GM23338 (cell line): ENCODE results near the gene SNX5. TPM values are rescaled to one million over a fixed set of nuclear protein-coding genes. Genes with fewer than 3 reads are reported as not detected.

Experiments
- ATAC-seq: fragments of 200-7000 bp; cut with Tn5 transposase; 3 replicates; pipeline ENCODE4 v1.9.1; 2020
- DNase-seq: peaks from one replicate; pipeline ENCODE4 v3.0.0-alpha.2; 2015; ENCODE audit warnings: low spot score
- H2AFZ ChIP-seq: fragments of 200-600 bp; sonication (generic); 2 replicates; pipeline ENCODE4 v1.8.0; 2016; ENCODE audit warnings: antibody characterized with exemption, mild to moderate bottlenecking, moderate library complexity
- H3F3A ChIP-seq: fragments of 200-600 bp; sonication (generic); replicated peaks from 2 replicates; pipeline ENCODE4 v1.8.0; 2017; ENCODE audit warnings: antibody characterized with exemption, mixed run types, low read depth
- H3K27ac ChIP-seq: fragments of 200-600 bp; sonication (generic); 2 replicates; pipeline ENCODE4 v1.6.1; 2016; ENCODE audit warnings: low read depth
- H3K27me3 ChIP-seq: fragments of 200-600 bp; sonication (generic); 2 replicates; pipeline ENCODE4 v1.8.0; 2016; ENCODE audit warnings: mild to moderate bottlenecking, mixed run types, moderate library complexity; ENCODE audit not compliant: insufficient read depth
- H3K36me3 ChIP-seq: fragments of 200-600 bp; sonication (generic); 2 replicates; pipeline ENCODE4 v1.8.0; 2016; ENCODE audit warnings: mild to moderate bottlenecking; ENCODE audit not compliant: insufficient read depth
- H3K4me1 ChIP-seq: fragments of 200-600 bp; sonication (generic); 2 replicates; pipeline ENCODE4 v1.8.0; 2016; ENCODE audit warnings: mild to moderate bottlenecking, moderate library complexity; ENCODE audit not compliant: insufficient read depth
- H3K4me2 ChIP-seq: fragments of 200-600 bp; sonication (generic); 2 replicates; pipeline ENCODE4 v1.7.1; 2017; ENCODE audit warnings: mixed run types
- H3K4me3 ChIP-seq: fragments of 200-600 bp; sonication (generic); 2 replicates; pipeline ENCODE4 v1.6.1; 2016; ENCODE audit warnings: mixed run types
- H3K79me2 ChIP-seq: fragments of 200-600 bp; sonication (generic); replicated peaks from 2 replicates; pipeline ENCODE4 v1.8.0; 2017; ENCODE audit warnings: mild to moderate bottlenecking; ENCODE audit not compliant: insufficient read depth
- H3K9me2 ChIP-seq: fragments of 200-600 bp; sonication (generic); 2 replicates; pipeline ENCODE4 v1.8.0; 2017; ENCODE audit not compliant: insufficient read depth
- H4K20me1 ChIP-seq: fragments of 200-600 bp; sonication (generic); replicated peaks from 2 replicates; pipeline ENCODE4 v1.8.0; 2017; ENCODE audit warnings: mild to moderate bottlenecking; ENCODE audit not compliant: insufficient read depth
- H3K27ac Mint-ChIP-seq: 2 replicates; pipeline ENCODE4 v1.8.0; 2020; ENCODE audit warnings: inconsistent platforms, mild to moderate bottlenecking, moderate library complexity, mixed read lengths
- H3K27me3 Mint-ChIP-seq: 3 replicates; pipeline ENCODE4 v1.8.0; 2022; ENCODE audit warnings: low read depth, mild to moderate bottlenecking, moderate library complexity, mixed read lengths, inconsistent platforms; ENCODE audit not compliant: insufficient read depth, poor library complexity
- H3K36me3 Mint-ChIP-seq: 3 replicates; pipeline ENCODE4 v1.8.0; 2021; ENCODE audit warnings: low read depth, mild to moderate bottlenecking, inconsistent platforms, moderate library complexity, mixed read lengths
- H3K4me1 Mint-ChIP-seq: 3 replicates; pipeline ENCODE4 v1.8.0; 2020; ENCODE audit warnings: mild to moderate bottlenecking, inconsistent platforms, mixed read lengths
- H3K4me3 Mint-ChIP-seq: 3 replicates; pipeline ENCODE4 v1.8.0; 2021; ENCODE audit warnings: moderate library complexity, mild to moderate bottlenecking, inconsistent platforms, mixed read lengths
- H3K9me3 Mint-ChIP-seq: 3 replicates; pipeline ENCODE4 v1.8.0; 2020; ENCODE audit warnings: moderate library complexity, mild to moderate bottlenecking, inconsistent platforms, mixed read lengths
- CREB1 ChIP-seq: fragments of 250-450 bp; sonication (Bioruptor Pico); IDR thresholded peaks from 2 replicates; pipeline ENCODE4 v1.5.0; 2020; ENCODE audit warnings: low read depth, mild to moderate bottlenecking, moderate library complexity
- EZH2 ChIP-seq: fragments of 200-600 bp; sonication (generic); IDR thresholded peaks from one replicate; pipeline ENCODE4 v1.8.0; 2017; ENCODE audit warnings: antibody characterized with exemption, mild to moderate bottlenecking, low read depth; ENCODE audit not compliant: unreplicated experiment
- JUNB ChIP-seq: IDR thresholded peaks from one replicate; pipeline ENCODE4 v1.6.1; 2016; ENCODE audit warnings: antibody characterized with exemption; ENCODE audit not compliant: unreplicated experiment
- NANOG ChIP-seq: IDR thresholded peaks from 2 replicates; pipeline ENCODE4 v1.6.1; 2016; ENCODE audit warnings: antibody characterized with exemption, borderline replicate concordance
- POLR2AphosphoS5 ChIP-seq: IDR thresholded peaks from 2 replicates; pipeline ENCODE4 v1.6.1; 2016; ENCODE audit warnings: antibody characterized with exemption, low read depth
- STAT1 ChIP-seq: IDR thresholded peaks from one replicate; pipeline ENCODE4 v1.6.1; 2016; ENCODE audit warnings: antibody characterized with exemption; ENCODE audit not compliant: unreplicated experiment
- ZNF331 ChIP-seq: fragments of 250-450 bp; sonication (Bioruptor Pico); IDR thresholded peaks from 2 replicates; pipeline ENCODE4 v1.5.0; 2020; ENCODE audit warnings: low read depth, mild to moderate bottlenecking, moderate library complexity
- polyA plus RNA-seq: library from polyadenylated mRNA; unstranded; fragments of >200 nt; fragmentation: Nextera tagmentation; extraction: Ambion mirVana; gene quantifications from 2 replicates; pipeline ENCODE4 v1.2.1, GENCODE V29; 2016
- total RNA-seq: library from RNA; depleted of rRNA; stranded (reverse); fragments of >200 nt; shearing (Covaris generic); gene quantifications from 2 replicates; pipeline ENCODE4 v1.2.3, GENCODE V29; 2014
- TF ChIP-seq, protein P1 (sequence below): IDR thresholded peaks from one replicate; pipeline ENCODE4 v1.6.1; 2018; ENCODE audit warnings: antibody characterized with exemption; ENCODE audit not compliant: unreplicated experiment
- TF ChIP-seq, protein P2 (sequence below): IDR thresholded peaks from 2 replicates; pipeline ENCODE4 v1.6.1; 2016; ENCODE audit warnings: antibody characterized with exemption
- TF ChIP-seq, protein P3 (sequence below), 2 experiments: fragments of 200-600 bp in 1 of 2; sonication (generic) in 1 of 2; conservative IDR thresholded peaks; 2 replicates each; pipeline versions ENCODE4 v1.5.1 to v1.6.1; 2016 to 2017; ENCODE audit warnings: antibody characterized with exemption in 2 of 2, low read depth in 2 of 2, mild to moderate bottlenecking in 2 of 2, moderate library complexity in 1 of 2
- TF ChIP-seq, protein P4 (sequence below): fragments of 250-450 bp; sonication (Bioruptor Pico); IDR thresholded peaks from 2 replicates; pipeline ENCODE4 v1.5.0; 2020; ENCODE audit warnings: mild to moderate bottlenecking, moderate library complexity

The SNX5 gene
- total and polyA plus RNA-seq, 2 experiments from 2014 or later = 167 to 287 TPM

DNA sequence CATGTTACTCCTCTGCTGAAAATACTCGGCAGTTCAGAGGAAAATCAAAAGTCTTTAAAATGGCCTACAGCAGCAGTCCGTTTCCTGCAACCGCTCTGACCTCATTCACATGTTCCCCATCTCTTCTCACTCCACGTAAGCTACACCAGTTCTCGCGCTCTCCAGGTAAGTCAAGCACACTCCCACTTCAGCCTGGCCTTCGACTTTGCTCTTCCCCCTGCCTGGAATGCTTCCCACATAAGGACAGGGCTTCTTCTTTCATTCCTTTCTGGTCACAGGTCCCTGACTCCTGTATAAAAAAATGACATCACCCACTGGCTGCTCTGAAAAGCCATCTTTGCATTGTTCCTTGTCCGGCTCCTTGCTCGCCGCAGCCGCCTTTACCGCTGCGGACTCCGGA lies 42.9 kb upstream of the SNX5 start (continued):
- TF ChIP-seq, protein P1, sequence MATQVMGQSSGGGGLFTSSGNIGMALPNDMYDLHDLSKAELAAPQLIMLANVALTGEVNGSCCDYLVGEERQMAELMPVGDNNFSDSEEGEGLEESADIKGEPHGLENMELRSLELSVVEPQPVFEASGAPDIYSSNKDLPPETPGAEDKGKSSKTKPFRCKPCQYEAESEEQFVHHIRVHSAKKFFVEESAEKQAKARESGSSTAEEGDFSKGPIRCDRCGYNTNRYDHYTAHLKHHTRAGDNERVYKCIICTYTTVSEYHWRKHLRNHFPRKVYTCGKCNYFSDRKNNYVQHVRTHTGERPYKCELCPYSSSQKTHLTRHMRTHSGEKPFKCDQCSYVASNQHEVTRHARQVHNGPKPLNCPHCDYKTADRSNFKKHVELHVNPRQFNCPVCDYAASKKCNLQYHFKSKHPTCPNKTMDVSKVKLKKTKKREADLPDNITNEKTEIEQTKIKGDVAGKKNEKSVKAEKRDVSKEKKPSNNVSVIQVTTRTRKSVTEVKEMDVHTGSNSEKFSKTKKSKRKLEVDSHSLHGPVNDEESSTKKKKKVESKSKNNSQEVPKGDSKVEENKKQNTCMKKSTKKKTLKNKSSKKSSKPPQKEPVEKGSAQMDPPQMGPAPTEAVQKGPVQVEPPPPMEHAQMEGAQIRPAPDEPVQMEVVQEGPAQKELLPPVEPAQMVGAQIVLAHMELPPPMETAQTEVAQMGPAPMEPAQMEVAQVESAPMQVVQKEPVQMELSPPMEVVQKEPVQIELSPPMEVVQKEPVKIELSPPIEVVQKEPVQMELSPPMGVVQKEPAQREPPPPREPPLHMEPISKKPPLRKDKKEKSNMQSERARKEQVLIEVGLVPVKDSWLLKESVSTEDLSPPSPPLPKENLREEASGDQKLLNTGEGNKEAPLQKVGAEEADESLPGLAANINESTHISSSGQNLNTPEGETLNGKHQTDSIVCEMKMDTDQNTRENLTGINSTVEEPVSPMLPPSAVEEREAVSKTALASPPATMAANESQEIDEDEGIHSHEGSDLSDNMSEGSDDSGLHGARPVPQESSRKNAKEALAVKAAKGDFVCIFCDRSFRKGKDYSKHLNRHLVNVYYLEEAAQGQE = no peak
- TF ChIP-seq JUNB = no peak

DNA sequence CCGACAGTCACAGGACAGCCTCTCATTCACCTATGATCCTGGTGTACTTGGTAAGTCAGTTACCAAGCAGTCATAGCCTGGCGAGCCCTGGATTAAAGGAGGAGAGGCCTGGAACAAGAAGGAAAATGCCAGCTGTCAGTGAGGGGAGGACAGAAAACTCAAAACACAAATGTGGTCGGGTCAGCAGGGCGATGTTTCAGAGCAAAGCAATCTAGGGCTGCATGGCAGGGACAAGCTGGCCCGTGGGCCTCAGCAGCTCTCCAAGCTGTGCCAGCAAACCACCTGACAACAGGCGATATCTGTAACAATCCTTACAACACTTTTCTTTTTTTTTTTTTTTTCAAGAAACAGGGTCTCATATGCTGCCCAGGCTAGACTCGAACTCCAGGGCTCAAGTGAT lies 40.5 kb upstream of the SNX5 start:
- Histone ChIP-seq H3K4me3 (no peak overlapping the region), H3K79me2 (no peaks in the 10 kb centered on the region), H3K4me1 (no peaks in the 10 kb centered on the region), H3K9me2 (no peaks in the 10 kb centered on the region), H3K4me2 (no peak overlapping the region), H3K36me3 (no peaks in the 10 kb centered on the region), H2AFZ (no peak overlapping the region), H4K20me1 (no peaks in the 10 kb centered on the region), H3K27me3 (no peaks in the 10 kb centered on the region), H3F3A (no peaks in the 10 kb centered on the region), H3K27ac (no peak overlapping the region)
- no peak for DNase-seq
- no peak overlapping the region for H3K27ac Mint-ChIP-seq
- no peak for ATAC-seq
- H3K4me3 Mint-ChIP-seq = no peak overlapping the region
- peaks cover 14% of the 10 kb centered on the region for H3K36me3 Mint-ChIP-seq
- no peaks in the 10 kb centered on the region for H3K27me3 Mint-ChIP-seq
- peaks cover 9% of the 10 kb centered on the region for H3K9me3 Mint-ChIP-seq
- peaks cover 15% of the 10 kb centered on the region; the same call in 2 of the 3 replicates for H3K4me1 Mint-ChIP-seq
- no peak for TF ChIP-seq EZH2
- no peak for TF ChIP-seq NANOG
- no peak for TF ChIP-seq CREB1 (CRISPR knock-in tag)
- TF ChIP-seq, protein P2, sequence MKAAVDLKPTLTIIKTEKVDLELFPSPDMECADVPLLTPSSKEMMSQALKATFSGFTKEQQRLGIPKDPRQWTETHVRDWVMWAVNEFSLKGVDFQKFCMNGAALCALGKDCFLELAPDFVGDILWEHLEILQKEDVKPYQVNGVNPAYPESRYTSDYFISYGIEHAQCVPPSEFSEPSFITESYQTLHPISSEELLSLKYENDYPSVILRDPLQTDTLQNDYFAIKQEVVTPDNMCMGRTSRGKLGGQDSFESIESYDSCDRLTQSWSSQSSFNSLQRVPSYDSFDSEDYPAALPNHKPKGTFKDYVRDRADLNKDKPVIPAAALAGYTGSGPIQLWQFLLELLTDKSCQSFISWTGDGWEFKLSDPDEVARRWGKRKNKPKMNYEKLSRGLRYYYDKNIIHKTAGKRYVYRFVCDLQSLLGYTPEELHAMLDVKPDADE = no peak
- TF ChIP-seq ZNF331 (CRISPR knock-in tag) = no peak
- TF ChIP-seq, protein P3, sequence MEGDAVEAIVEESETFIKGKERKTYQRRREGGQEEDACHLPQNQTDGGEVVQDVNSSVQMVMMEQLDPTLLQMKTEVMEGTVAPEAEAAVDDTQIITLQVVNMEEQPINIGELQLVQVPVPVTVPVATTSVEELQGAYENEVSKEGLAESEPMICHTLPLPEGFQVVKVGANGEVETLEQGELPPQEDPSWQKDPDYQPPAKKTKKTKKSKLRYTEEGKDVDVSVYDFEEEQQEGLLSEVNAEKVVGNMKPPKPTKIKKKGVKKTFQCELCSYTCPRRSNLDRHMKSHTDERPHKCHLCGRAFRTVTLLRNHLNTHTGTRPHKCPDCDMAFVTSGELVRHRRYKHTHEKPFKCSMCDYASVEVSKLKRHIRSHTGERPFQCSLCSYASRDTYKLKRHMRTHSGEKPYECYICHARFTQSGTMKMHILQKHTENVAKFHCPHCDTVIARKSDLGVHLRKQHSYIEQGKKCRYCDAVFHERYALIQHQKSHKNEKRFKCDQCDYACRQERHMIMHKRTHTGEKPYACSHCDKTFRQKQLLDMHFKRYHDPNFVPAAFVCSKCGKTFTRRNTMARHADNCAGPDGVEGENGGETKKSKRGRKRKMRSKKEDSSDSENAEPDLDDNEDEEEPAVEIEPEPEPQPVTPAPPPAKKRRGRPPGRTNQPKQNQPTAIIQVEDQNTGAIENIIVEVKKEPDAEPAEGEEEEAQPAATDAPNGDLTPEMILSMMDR (conservative IDR thresholded peaks at IDR 0.05; ENCODE audit: low read depth in 2 of 2) = no peak
- no peak for TF ChIP-seq POLR2AphosphoS5
- no peak for TF ChIP-seq STAT1
- TF ChIP-seq, protein P4, sequence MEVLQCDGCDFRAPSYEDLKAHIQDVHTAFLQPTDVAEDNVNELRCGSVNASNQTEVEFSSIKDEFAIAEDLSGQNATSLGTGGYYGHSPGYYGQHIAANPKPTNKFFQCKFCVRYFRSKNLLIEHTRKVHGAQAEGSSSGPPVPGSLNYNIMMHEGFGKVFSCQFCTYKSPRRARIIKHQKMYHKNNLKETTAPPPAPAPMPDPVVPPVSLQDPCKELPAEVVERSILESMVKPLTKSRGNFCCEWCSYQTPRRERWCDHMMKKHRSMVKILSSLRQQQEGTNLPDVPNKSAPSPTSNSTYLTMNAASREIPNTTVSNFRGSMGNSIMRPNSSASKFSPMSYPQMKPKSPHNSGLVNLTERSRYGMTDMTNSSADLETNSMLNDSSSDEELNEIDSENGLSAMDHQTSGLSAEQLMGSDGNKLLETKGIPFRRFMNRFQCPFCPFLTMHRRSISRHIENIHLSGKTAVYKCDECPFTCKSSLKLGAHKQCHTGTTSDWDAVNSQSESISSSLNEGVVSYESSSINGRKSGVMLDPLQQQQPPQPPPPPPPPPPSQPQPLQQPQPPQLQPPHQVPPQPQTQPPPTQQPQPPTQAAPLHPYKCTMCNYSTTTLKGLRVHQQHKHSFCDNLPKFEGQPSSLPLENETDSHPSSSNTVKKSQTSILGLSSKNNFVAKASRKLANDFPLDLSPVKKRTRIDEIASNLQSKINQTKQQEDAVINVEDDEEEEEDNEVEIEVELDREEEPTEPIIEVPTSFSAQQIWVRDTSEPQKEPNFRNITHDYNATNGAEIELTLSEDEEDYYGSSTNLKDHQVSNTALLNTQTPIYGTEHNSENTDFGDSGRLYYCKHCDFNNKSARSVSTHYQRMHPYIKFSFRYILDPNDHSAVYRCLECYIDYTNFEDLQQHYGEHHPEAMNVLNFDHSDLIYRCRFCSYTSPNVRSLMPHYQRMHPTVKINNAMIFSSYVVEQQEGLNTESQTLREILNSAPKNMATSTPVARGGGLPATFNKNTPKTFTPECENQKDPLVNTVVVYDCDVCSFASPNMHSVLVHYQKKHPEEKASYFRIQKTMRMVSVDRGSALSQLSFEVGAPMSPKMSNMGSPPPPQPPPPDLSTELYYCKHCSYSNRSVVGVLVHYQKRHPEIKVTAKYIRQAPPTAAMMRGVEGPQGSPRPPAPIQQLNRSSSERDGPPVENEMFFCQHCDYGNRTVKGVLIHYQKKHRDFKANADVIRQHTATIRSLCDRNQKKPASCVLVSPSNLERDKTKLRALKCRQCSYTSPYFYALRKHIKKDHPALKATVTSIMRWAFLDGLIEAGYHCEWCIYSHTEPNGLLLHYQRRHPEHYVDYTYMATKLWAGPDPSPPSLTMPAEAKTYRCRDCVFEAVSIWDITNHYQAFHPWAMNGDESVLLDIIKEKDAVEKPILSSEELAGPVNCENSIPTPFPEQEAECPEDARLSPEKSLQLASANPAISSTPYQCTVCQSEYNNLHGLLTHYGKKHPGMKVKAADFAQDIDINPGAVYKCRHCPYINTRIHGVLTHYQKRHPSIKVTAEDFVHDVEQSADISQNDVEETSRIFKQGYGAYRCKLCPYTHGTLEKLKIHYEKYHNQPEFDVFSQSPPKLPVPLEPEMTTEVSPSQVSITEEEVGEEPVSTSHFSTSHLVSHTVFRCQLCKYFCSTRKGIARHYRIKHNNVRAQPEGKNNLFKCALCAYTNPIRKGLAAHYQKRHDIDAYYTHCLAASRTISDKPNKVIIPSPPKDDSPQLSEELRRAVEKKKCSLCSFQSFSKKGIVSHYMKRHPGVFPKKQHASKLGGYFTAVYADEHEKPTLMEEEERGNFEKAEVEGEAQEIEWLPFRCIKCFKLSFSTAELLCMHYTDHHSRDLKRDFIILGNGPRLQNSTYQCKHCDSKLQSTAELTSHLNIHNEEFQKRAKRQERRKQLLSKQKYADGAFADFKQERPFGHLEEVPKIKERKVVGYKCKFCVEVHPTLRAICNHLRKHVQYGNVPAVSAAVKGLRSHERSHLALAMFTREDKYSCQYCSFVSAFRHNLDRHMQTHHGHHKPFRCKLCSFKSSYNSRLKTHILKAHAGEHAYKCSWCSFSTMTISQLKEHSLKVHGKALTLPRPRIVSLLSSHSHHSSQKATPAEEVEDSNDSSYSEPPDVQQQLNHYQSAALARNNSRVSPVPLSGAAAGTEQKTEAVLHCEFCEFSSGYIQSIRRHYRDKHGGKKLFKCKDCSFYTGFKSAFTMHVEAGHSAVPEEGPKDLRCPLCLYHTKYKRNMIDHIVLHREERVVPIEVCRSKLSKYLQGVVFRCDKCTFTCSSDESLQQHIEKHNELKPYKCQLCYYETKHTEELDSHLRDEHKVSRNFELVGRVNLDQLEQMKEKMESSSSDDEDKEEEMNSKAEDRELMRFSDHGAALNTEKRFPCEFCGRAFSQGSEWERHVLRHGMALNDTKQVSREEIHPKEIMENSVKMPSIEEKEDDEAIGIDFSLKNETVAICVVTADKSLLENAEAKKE (CRISPR knock-in tag) = no peak
